AG09319 (cell line): ENCODE data around the gene ALDH1L1.

ENCODE experiments used
- DNase-seq: peaks from one replicate; pipeline ENCODE4 v3.0.0-alpha.2; 2010; ENCODE audit warnings: low read depth; ENCODE audit errors: extremely low read depth
- TF ChIP-seq, protein P1 (sequence below): IDR thresholded peaks from 2 replicates; pipeline ENCODE4 v1.5.1; 2011; ENCODE audit warnings: low read depth, mild to moderate bottlenecking, inconsistent platforms, low read length, moderate library complexity

The ALDH1L1 gene

DNA sequence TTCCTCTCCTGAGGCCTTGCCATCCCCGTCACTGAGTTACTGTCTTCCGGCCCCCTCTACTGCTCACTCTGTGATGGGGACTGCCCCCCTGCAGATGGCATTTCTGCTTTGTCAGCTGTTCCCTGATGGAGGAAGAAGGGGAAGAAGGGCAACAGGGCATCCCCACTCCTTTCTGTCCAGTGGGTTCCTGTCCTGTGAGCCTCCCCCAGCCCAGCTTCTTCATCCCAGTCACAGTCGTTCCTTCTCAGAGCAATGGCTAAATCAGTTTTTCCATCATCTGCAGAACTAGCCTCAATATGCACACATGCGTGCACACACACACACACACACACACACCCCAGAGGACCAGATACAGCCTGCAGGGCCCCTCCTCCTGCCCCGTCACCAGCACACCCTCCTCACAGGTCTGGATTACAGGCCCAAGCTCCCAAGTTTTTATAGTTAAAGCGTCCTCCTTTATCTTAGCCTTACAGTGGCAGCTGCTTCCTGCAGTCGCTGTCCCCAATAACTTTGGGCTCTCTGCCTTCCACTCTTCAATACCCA, 21.4 kb downstream of the ALDH1L1 start:
- TF ChIP-seq, protein P1, sequence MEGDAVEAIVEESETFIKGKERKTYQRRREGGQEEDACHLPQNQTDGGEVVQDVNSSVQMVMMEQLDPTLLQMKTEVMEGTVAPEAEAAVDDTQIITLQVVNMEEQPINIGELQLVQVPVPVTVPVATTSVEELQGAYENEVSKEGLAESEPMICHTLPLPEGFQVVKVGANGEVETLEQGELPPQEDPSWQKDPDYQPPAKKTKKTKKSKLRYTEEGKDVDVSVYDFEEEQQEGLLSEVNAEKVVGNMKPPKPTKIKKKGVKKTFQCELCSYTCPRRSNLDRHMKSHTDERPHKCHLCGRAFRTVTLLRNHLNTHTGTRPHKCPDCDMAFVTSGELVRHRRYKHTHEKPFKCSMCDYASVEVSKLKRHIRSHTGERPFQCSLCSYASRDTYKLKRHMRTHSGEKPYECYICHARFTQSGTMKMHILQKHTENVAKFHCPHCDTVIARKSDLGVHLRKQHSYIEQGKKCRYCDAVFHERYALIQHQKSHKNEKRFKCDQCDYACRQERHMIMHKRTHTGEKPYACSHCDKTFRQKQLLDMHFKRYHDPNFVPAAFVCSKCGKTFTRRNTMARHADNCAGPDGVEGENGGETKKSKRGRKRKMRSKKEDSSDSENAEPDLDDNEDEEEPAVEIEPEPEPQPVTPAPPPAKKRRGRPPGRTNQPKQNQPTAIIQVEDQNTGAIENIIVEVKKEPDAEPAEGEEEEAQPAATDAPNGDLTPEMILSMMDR: no peak
- DNase-seq: no peak

DNA sequence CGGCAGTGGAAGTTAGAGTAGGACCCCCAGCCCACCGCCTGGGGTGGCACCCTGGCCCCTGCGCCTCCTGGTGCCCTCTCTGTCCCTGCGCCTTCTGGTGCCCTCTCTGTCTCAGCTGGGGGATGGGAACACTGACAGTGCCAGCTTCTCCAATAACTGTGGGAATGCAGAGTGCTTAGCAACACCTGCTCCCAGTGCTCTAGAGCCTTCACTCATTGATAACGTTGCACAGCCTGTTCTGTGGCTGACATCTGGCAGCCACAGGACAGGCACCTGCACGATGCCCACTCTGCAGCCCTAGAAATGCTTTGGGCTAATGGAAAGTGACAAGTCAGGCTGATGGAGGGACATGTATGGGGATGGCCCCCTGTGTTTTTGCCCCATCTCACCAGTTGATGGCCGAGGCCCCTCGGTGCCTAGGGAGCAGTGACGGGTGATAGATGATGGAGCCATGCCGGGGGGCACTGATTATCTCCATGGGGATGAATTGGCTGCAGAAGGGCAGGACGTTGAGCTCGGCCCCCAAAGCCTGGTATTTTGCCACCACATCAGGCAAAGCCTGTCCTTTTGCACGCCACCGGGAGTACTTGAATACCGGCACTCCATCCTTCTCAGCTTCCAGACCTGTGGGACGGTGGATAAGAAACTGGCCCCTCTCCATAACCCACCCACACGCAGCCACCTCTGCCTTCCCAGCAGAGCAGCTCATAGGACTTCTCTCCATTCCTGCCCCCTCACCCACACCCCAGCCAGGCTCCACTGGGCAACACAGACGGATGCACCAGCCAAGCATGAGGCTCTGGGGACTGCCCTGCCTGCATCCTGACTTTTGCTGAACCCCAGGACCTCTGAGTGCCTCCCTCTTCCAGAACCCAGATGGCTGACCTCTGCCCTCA, 22.1 kb downstream of the ALDH1L1 start:
- TF ChIP-seq, protein P1: no peak
- no peak for DNase-seq

- no peak for DNase-seq
- TF ChIP-seq, protein P1: no peak
Measured at GRCh38 chr3:126157083-126157768, 23.2 kb downstream of the ALDH1L1 start.

GRCh38 chr3:126156468-126156867, 23.9 kb downstream of the ALDH1L1 start:
- DNase-seq: no peak
- TF ChIP-seq, protein P1: no peak

DNA sequence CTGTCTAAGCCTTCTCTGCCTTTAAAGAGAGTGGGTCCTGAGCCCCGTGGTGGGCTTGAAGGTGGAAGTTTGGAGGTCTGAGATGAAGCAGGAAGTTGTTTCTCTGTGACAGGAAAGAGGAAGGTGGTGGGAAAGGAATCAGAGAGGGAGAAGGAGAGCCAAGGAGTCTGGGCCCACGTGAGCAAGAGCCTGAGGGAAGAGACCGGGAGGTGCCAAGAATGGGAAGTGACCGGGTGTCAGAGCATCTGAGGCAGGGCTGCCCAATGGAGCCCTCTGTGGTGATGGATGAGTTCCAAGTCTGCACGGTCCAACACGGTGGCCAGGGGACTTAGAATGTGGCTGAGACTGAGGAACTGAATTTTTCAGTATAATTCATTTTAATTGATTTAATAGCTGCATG, 24.6 kb downstream of the ALDH1L1 start:
- TF ChIP-seq, protein P1: no peak
- DNase-seq: no peak

- TF ChIP-seq, protein P1: no peak
- no peak for DNase-seq
Measured at GRCh38 chr3:126155280-126155640, 25.1 kb downstream of the ALDH1L1 start.
